GM19351 (cell line): ENCODE data around the gene SDHAF1.
"Not testable (repeated sequence)": the region's sequence is repeated elsewhere in the genome, so short reads cannot be mapped to it uniquely, and the experiment has no call there.

Experiments
- ATAC-seq: cut with Tn5 transposase; IDR thresholded peaks from one replicate; pipeline ENCODE4 v1.9.1; 2021; ENCODE audit warnings: mild to moderate bottlenecking, moderate library complexity; ENCODE audit not compliant: unreplicated experiment

Gene SDHAF1, protein sequence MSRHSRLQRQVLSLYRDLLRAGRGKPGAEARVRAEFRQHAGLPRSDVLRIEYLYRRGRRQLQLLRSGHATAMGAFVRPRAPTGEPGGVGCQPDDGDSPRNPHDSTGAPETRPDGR

DNA sequence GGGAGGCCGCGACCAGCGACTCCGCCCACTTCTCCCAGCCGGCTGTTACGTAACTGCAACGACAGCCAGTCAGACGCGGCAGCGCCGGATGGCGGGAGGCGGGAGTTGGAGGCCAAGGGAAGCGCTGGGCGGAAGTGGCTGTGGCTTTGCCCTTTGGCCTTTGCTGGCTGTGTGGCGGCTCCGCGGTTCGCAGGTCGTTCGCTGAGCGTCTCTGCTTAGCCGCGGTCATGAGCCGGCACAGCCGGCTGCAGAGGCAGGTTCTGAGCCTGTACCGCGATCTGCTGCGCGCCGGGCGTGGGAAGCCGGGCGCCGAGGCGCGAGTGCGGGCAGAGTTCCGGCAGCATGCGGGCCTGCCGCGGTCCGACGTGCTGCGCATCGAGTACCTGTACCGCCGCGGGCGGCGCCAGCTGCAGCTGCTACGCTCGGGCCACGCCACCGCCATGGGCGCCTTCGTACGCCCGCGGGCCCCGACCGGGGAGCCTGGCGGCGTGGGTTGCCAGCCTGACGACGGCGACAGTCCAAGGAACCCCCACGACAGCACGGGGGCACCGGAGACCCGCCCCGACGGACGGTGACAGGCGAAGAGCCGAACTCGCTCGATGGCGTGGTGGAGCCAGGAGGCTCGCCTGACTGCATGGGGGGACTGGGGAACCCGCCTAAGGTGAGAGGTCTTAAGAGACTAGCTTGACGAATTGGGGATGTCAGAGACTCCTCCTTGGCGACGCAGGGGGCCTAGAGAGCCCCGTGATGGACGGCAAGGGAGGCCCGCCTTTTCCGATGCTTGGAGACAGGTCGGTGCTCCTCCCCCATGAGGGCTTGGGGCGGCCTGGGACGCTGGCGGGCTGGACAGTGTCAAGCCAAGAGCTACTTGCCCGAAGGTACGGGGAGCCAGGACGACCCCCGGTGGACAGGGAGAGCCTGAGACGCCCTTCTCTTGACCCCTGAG, at the start of gene SDHAF1:
Gene SDHAF1, plus strand, starts transcription at position 141 of the 946 bp plus-strand sequence. Its CDS starts 87 bp downstream, at position 228.
- peak; percentile 80 for ATAC-seq

DNA sequence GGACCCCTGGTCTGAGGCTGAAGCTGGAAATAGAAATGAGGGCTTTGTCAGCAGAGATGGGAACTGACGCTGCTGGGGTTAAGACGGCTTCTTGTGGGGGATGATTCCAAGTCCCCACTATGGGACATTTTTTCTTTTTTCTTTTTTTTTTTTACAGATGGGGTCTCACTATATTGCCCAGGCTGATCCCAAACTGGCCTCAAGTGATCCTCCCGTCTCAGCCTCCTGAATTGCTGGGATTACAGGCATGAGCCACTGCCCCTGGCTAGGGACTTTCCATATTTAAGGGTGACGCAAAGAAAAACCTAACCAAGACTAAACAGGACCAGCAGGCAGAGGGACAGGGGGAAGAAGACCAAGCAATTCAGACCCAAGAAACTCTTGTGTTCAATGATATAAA, 48.8 kb upstream of the SDHAF1 start:
- no peak for ATAC-seq

DNA sequence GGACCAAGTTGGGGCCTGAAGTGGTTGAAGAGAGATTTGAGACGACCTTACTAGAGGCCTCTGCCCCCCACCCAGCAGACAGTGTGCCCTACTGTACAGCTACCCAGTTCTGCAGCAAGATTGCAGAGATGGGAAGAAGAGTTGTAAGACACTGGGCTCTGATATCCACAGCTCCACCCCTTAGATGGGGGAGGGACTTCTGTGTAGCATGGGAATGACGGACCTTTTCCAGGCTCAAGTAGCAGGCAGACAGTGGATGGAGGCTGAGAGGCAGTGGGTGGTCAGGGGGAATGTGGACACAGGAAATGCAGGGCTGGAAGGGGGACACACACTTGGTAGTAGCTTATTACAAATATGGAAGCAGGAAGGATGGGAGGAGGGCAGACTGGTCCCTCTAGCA, 45.9 kb upstream of the SDHAF1 start:
- no peak for ATAC-seq

DNA sequence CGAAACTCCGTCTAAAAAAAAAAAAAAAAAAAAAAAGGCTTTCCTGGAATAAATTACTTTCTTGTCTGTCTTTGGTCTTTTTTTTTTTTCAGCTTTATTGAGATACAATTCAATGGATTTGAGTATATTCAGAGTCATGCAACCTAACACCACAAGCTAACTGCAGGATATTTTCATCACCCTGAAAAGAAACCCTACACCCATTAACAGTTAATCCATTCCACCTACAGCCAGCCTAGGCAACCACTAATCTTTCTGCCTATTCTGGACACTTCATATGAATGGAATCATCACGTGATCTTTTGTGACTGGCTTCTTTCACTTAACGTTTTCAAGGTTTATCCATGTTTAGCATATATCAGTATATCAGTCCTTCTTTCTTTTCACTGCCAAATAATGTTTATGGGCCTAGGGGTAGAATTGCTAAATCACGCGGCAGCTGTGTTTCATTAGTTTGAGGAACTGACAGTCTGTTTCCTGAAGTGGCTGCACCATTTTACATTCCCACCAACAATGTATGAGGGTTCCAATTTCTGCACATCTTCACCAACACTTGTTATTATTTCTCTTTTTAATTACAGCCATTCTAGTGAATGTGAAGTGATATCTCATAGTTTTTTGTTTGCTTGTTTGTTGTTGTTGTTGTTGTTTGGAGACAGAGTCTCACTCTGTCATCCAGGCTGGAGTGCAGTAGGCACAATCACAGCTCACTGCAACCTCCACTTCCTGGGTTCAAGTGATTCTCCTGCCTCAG, 38.9 kb upstream of the SDHAF1 start:
- no peak for ATAC-seq

DNA sequence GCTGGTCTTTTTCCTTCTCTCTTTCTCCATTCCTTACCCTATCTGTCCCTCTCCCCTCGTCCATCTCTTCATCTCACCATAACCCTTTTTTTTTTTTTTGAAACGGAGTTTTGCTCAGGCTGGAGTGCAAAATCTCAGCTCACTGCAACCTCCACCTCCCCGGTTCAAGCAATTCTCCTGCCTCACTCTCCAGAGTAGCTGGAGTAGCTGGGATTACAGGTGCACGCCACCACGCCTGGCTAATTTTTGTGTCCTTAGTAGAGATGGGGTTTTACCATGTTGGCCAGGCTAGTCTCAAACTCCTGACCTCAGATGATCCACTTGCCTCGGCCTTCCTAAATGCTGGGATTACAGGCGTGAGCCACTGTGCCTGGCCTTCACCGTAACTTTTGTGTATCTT, 37.6 kb upstream of the SDHAF1 start:
- not testable (repeated sequence) for ATAC-seq

DNA sequence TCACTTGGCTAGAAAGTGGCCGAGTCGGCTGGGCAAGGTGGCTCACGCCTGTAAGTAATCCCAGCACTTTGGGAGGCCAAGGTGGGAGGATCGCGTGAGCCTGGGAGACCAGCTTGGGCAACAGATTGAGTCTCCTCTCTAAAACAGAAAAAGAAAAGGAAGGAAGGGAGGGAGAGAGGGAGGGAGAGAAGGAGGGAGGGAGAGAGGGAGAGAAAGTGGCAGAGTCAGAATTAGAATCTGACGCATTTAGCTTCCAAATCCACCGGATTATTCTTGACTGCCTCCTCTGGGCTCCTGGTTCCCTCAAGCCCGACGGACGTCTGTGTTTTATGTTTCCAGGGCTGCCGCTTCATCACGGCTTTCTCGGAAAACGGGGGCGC, 36.3 kb upstream of the SDHAF1 start:
- no peak for ATAC-seq

DNA sequence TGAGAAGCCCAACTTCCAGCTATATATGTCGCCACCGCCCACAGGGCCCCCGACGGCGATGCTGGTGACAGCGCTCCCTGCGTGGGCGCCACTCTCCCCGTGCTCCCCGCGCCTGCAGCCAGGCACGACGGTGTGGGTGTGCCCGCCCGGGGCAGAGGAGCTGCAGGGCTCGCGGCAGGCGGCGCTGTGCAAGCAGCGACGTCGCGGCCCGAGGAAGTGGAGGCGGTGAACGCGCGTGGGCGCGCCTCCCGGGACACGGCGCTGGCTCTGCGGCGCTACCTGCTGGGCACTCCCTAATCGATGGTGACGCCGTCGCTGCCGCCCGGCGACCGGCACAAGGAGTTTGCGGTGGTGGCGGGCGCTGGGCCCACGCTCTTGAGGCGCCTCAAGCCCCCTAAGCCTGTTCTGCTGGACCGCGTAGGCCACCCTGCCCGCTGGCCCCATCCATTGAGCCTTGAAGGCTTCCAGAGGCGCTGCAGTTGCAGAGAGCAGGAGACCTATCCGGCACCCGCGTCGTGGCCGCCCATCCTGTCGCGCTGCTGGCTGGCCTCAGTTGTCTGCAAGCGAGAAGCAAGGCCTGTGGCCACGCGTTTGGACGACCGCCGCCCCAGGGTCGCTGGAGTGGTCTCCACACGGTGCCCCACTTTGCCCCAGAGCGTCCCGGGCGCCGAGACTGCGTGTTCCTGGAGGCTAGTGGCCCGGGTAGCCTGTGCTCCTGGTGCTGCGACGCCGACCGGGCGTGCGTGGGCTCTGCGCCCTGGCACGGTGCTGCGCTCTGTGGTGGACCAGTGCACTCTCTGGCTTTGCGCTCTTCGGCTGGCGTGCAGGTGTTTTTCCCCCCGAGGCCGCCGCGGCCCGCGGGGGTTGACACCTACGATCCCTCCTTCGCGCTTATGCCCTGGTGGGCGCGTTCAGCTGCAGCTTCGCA, 35.7 kb upstream of the SDHAF1 start:
- ATAC-seq: no peak

DNA sequence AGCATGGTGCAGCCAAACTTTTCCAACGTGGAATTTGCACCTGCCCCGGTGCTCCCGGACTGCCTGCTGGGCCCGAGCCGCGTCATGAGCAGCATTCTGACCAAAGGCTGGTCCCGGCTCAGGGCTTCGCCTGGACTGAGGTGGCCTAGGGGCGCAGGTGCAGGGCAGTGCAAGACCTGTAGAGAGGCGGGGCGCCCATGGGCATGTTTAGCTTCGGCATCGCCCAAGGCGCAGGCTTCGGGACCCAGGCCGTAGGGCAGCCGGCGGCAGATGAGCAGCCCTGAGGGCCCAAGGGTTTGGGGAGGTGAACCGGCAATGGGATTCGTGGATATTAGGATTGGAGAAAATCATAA, 35.0 kb upstream of the SDHAF1 start:
- ATAC-seq: no peak

DNA sequence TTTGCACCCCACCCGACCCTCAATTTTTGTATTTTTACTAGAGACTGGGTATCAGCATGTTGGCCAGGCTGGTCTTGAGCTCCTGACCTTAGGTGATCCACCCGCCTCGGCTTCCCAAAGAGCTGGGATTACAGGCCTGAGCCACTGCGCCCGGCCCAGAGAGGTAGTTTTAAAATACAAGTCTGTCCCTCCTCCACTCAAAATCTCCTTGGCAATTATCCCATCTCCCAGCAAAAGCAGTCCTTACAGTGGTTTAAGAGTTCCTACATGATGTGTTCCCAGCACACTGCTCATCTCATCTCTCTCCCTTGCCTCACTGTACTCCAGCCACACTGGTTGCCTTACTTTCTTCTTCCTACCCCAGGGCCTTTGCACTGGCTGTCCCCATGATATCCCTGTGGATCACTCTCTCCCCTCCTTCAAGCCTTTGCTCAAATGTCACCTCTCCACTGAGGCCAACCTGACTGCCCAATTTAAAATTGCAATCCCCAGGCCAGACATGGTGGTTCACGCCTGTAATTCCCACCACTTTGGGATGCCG, 34.5 kb upstream of the SDHAF1 start:
- ATAC-seq: no peak

DNA sequence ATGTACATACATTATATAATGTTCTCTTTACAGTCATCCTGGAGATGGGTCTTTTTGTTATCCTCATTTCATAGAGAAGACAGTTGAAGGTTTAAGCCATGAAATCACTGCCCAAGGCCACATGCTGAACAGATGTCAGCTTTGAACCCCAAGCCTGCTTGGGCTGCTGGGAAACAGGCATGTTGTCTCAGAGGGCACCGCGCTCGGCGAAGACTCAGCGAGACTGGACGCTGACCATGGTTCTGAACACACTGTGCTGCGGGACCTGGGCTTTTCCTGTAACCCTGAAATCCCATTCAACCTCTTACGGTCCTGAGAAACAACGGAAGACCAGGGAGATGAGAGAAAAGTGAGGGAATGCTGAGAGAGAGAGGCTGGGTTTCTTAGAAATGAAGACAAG, 31.5 kb upstream of the SDHAF1 start:
- ATAC-seq: no peak

DNA sequence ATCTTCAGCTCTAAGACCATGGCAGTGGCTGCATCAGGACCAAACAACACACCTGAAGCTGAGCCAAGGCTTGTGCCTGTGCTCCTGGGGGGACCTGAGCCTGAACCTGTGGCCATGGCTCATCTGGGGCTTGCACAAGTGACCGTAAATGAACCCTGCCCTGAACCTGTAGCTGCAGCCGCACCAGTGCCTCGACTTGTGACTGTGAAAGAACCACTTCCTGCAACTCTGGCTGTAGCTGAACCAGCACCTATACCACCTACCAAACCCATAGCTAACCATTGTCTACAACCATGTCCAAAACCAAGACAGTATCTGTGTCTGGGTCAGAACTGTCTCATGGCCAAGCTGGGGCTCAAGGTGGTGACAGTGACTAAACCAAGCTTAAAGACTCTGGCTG, 28.2 kb upstream of the SDHAF1 start:
- no peak for ATAC-seq

DNA sequence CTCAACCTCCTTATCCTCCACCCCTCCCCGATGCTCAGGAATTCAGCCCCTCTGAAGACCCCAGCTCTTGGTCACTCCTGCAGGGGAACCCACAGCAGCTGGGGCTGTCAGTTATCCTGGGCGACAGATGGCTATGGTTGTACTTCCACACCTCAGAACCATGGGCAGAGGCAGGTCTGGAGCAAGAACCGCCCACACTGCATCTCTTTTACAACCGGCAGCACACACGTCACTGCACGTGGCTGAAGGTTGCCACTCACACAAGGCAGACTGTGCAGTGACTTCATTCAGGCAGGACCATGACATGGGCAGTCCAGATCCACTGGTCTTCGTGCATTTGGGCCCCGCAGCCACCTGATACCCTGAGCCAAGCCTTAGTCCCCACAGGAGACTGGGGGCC, 21.5 kb upstream of the SDHAF1 start:
- no peak for ATAC-seq

DNA sequence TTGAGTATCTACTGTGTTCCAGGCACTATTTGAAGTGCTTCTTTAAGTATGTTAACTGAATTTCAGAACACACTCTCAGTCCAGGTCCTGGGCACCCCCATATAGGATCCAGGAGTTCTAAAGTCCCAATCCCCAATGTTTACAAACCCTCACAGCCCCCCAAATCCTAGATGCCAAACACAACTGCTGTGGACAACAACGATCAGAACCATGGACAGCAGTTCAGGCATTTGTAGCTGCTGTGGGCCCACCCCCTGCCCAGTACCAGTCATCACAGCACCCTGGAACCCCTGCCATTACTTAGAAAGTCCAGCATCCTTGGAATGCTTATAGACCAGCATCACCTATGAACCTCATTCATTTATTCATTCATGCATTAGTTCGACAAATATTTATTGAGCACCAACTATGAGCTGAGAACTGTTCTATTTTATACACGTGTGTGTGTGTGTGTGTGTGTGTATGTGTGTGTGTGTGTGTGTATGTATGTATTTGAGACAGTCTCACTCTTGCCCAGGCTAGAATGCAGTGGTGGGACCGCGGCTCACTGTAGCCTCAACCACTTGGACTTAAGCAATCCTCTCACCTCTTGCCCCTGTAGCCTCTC, 19.3 kb upstream of the SDHAF1 start:
- ATAC-seq: no peak

DNA sequence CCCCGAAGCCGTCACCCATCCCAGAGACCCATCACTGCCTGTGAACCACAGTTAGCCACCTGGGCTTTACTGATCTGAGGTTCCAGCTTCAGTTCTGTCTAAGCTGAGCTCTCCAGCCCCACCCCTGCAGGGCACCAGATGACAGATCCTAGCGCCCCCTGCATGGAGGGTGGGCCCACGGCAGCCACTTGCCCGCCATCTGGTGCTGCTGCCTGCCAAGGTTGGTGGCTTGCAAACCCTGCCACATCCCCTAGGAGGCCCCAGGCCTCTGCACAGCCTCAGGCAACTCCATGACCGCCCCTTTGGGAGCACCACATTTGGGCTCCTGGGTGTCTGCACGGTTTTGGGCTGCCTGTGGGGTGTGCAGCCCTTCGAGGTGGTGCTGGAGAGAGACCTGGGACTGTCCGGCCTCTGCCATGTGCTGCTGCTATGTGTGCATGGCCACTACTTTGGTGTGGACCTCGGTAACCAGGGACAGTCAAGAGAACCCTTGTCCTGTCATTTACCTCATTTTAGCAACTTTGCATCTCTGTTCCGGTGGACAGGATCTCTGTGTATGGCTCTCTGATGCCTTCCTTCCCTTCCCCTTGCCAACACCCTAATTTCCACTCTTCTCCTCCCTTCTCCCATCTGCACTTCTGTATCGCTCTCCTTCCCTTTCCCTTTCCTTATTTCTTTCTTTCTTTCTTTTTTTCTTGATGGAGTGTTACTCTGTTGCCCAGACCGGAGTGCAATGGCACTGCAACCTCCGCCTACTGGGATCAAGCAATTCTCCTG, 17.4 kb upstream of the SDHAF1 start:
- ATAC-seq: no peak

DNA sequence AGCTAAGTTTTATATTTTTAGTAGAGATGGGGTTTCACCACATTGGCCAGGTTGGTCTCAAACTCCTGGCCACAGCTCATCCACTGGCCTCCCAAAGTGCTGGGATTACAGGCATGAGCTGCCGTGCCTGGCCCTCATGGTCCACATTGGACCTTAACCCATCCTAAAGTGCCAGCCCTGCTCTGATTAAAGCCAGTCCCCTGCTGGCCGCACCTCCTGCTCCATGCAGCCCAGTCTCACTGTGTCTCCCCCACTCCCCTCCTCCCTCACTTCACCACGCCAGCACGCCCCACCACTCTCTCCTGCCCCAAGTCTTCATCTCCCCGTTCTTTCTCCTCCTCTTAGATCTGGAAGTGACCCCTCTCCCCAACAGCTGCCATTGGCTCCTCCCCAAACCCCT, 16.7 kb upstream of the SDHAF1 start:
- no peak for ATAC-seq

DNA sequence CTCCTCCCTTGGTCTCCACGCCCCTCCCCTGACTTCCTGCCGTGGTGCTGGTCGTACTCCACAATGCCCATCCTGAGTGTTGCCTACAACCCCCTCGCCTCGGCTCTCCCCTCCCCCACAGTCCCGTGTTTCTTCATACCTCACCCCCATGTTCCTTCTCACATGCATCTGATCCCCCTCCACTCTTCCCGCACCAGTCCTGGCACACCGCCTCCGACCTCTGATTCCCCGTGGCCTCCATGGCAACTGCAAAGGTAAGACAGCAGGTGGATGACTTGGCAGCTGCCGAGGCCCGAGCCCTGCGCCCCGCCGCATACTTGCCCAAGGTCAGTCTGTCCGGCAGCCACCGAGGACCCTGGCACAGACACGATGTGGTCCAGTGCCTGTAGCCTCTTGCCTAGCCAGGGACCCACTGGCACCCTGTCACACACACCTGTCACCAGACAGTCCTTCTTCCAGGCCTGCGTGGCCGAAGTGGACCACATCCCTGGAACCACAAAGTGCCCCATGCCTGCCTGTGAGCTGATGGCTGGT, 16.1 kb upstream of the SDHAF1 start:
- ATAC-seq: no peak

DNA sequence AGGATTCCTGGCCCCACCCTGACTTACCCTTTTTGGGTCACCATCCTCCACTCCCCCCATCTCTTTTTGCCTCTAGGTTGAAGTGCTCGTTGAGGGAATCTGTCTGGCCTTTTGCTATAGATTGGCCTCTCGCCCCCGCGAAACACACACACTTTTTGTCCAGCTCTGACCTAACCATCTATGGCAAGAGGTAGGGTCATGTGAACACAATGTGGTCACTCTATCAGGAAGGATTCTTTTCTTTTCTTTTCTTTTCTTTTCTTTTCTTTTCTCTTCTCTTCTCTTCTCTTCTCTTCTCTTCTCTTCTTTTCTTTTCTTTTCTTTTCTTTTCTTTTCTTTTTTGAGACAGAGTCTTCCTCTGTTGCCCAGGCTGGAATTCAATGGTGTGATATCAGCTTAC, 14.0 kb upstream of the SDHAF1 start:
- not testable (repeated sequence) for ATAC-seq

DNA sequence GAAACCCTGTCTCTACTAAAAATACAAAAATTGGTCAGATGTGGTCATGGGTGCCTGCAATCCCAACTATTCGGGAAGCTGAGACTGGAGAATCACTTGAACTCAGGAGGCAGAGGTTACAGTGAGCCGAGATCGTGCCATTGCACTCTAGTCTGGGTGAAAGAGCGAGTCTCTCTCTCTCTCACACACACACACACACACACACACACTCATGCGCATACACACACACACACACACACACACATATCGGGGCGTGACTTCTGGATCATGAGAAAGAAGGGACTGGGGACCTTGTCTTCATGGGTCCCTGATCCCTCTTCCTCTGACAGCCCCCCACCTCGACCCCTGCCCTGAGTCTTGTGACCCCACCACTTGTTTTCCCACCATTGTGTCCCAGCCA, 11.8 kb upstream of the SDHAF1 start:
- no peak for ATAC-seq

DNA sequence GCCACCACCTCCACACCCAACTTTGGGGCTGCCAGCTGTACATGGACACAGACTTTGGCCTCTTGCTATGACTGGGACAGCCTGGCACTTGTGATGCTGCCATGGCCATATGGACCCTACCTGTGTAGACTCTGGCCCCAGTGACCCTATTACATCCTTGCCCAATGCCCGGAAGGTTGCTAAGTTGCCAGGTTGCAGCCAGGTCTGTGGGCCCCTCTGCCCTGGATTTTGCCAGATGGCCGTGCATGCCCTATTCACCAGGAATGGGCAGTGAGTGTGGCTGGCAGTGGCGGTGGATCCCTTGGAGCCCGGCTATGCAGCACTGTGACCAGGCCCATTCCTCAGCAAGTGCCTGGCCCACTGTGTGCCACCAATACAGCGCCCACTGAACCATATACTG, 8.9 kb upstream of the SDHAF1 start:
- ATAC-seq: no peak
